Endothelial cell of hepatic sinusoid (primary cell): Measurements from ENCODE around the gene NDUFB4.
"Not testable (repeated sequence)": the region's sequence is repeated elsewhere in the genome, so short reads cannot be mapped to it uniquely, and the experiment has no call there.

ENCODE experiments used
- in situ Hi-C: cut with HindIII; loops from 2 replicates; pipeline ENCODE4 v1.10.0; 2017; ENCODE audit warnings: low sequenced_read_pairs

Gene NDUFB4

DNA sequence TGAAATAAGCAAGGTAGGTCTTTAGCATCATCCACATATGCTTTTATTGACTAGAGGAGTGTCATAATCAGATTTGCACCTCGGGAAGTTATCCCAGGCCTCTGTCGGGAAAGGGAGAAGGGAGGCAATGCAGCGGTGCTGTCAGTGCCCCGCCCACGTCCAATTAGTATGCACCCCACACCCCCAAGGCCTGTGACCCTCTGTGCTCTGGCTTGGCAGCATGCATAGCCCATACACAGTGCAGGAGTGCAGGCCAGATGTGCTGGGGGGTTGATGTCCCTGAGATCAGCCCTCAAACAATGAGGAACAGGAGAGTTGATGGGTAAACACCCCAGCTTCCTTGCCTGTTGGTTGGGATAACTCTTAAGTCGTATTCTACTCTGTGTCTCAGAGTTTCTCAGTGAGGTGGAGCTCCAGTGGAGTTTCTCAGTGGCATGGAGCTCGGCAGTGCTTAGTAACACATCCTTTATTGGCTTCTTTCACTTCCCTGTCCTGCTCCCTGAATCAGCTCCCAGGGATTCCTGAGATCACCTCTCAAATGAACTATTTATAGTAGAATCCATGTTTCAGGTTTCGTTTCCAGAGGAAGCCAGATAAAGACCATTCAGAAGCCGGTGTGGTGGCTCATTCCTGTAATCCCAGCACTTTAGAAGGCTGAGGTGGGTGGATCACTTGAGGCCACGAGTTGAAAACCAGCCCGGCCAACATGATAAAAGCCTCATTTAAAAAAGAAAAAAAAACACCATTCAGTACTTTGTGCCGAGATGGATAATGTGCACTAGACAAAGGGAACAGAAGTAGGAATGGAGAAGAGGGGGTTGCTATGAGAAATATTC, 26.7 kb upstream of the NDUFB4 start:
- in situ Hi-C loops: no loop called here

- in situ Hi-C loops: no loop called here
Observed at GRCh38 chr3:120572027-120572426, 24.1 kb upstream of the NDUFB4 start.

DNA sequence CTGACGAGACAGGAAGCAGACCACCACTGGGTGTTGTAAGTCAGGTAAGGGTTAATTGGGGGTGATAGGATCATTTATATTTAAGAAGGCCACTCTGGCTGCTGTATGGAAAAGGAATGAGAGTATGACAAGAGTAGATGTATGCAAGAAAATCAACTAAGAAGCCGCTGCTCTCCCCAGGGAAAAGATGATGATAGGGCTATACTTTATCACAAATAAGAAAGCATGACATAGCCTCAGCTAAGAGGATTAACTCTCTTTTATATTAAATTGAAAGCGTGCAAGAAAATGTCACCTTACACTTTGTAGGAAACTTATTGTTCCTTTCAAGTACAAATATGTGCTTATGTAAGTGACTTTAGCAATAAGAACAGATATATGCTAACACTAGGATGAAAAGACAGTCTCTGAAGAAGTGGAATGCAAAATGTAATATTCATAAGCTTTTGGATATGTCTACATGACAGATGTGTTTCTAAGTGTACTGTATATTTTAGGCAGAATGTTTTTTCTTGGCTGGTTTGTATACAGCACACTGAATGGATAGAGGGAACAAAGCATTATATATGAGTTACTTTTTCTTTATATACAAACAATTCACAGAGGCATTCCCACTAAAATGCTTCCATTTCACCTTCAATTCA, 8.7 kb upstream of the NDUFB4 start:
- in situ Hi-C loops: loop anchor here (5.0 to 25.0 kb wide), 2 partner anchors 100 to 200 kb away; no protein-coding TSS in a partner anchor

DNA sequence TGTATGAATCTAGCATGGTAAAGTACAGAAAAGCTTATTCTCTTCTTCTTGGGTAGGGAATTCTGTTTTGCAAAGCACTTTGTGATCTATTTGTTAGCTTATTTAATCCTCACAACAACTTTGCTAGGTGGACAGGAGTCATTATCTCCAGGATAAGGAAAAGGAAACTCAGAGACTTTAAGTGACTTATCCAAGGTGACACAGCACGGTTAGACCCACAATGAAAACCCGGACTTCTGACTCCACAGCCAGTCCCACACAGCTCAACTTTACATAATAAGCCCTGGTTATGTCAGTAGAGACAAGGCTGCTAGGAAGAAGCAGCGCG, 384 bp upstream of the NDUFB4 start:
- in situ Hi-C loops: loop anchor here (25.0 kb wide), 1 partner anchor 192 kb away; no protein-coding TSS in a partner anchor

GRCh38 chr3:120596853-120597223, 702 bp downstream of the NDUFB4 start:
- in situ Hi-C loops: loop anchor here (25.0 kb wide), 1 partner anchor 190 kb away; no protein-coding TSS in a partner anchor

GRCh38 chr3:120597445-120598049, 1.4 kb downstream of the NDUFB4 start:
- in situ Hi-C loops: loop anchor here (25.0 kb wide), 1 partner anchor 190 kb away; no protein-coding TSS in a partner anchor

- in situ Hi-C loops: loop anchor here (25.0 kb wide), 1 partner anchor 188 kb away; no protein-coding TSS in a partner anchor
Observed at GRCh38 chr3:120599211-120599610, 3.1 kb downstream of the NDUFB4 start.

- in situ Hi-C loops: no loop called here
Observed at GRCh38 chr3:120601554-120601953, 5.4 kb downstream of the NDUFB4 start.

- in situ Hi-C loops: no loop called here
Observed at GRCh38 chr3:120602682-120603081, 6.5 kb downstream of the NDUFB4 start.

DNA sequence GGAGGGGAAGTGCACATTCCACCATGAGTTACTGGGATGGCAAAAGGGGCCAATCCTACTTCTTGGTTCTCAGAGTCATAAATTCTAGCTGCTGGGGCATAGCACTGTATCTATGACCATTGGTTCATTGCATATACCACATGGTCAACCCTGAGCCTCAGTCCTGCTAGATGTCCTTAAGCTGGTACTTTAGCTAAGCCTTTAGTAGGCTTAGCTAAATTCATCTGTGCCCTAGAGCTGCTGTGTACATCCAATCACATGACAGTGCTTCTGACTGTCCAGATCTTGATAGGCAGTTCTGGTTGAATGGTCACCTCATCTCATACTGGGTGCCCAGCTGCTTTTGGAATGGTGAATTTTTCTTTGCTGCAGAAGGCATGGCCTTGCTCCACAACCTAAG, 8.2 kb downstream of the NDUFB4 start:
- in situ Hi-C loops: no loop called here

DNA sequence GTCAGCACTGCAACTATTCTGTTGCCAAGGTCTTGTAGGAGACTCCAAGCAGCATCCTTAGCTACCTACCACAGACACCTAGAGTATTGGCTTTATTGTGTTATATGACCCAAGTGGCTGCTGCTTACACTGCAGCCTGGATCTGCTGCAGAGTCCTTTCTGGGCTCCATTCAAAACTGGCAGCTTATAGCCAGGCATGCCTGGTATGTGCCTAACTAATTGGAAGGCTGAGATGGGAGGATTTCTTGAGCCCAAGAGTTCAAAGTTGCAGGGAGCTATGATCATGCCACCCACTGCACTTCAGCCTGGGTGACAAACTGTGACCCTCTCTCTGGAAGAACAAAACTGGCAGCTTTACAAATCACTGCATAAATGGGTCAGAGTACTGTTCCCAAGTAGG, 8.6 kb downstream of the NDUFB4 start:
- in situ Hi-C loops: loop anchor here (5.0 kb wide), 1 partner anchor 43 kb away; no protein-coding TSS in a partner anchor

DNA sequence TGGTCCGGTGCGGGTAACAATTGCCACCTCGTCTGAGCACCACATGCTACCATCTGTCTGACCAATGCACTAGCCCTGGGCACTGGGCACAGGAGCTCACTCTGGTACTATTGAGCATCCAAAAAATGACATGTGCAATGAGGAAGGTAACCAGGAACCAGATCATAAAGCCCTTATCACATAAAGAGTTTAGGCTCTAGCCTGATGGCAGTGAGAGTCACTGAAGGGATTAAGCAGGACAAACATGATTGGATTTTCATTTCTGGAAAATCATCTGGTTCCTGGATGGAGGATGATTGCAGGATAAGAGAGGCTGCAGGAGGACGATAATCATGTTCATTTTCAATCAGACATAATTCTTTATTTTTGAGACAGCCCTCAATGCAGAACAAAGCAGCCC, 12.4 kb downstream of the NDUFB4 start:
- in situ Hi-C loops: loop anchor here (5.0 kb wide), 1 partner anchor 39 kb away; no protein-coding TSS in a partner anchor

DNA sequence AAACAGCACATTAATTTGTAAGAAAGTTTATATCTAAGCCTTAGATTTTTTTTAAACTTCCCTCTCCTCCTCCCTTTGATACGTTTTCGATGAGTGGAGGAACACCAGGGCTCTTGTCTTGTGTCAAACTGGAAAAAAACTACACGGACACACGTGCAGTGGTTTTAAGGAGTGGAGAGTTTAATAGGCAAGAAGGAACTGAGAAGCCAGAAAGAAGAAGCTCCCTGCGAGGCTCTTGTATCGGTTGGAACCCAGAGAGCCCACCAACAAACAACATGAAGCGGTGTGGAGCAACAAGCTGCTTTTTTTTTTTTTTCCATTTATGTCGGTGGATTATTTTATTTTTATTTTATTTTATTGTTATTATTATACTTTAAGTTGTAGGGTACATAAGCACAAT, 18.6 kb downstream of the NDUFB4 start:
- in situ Hi-C loops: no loop called here

DNA sequence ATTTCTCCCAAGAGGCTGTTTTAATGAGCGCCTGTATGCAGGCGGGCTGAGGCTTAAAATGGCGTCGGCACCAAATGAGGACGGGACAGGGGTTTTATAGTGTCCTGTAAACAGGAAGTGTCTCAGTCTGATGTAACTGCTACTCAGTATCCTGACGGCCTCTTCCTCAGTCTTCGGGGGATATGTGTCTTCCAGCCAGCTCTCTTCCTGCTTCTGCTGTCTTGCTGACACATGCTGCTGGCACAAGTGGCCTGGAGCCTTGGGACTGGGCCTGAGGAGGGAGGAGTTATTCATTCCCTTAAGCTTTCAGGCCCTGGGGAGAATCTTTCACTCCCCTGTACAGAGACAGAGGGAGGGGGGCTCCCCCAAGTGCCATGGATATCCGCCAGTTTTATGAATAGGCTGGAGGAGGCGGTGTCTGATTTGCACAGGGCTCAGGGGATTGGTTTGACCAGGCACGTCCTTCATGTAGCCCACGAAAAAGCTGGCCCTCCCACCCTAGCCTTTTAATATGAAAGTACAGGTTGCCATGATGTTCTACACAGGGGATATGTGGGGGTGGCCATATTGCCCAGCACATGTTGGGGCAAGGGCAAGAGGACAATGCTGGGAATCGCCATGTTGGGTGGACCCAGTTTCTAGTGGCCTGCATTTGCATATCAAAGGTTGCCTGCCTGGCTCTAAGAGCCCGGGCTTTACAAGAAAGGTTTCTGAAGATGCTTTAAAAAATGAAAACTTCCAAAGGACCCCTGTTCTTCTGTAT, 19.9 kb downstream of the NDUFB4 start:
- in situ Hi-C loops: no loop called here

DNA sequence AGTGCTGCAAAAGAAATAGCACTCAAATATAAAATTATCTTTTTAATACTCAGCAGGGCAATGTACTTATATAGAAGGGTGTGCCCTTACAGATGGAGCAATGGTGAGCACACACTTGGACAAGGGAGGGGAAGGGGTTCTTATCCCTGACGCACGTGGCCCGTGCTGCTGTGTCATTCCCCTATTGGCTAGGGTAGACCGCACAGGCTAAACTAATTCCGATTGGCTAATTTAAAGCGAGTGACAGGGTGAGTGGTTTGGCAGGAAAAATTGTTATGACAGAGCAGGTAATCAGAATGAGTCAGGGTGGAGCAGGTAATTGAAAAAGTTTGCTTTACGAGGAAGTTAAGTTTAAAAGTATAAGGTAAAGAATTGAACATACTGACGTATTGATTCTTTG, 20.6 kb downstream of the NDUFB4 start:
- in situ Hi-C loops: not testable (repeated sequence)

GRCh38 chr3:120622457-120622856, 26.3 kb downstream of the NDUFB4 start:
- in situ Hi-C loops: no loop called here

DNA sequence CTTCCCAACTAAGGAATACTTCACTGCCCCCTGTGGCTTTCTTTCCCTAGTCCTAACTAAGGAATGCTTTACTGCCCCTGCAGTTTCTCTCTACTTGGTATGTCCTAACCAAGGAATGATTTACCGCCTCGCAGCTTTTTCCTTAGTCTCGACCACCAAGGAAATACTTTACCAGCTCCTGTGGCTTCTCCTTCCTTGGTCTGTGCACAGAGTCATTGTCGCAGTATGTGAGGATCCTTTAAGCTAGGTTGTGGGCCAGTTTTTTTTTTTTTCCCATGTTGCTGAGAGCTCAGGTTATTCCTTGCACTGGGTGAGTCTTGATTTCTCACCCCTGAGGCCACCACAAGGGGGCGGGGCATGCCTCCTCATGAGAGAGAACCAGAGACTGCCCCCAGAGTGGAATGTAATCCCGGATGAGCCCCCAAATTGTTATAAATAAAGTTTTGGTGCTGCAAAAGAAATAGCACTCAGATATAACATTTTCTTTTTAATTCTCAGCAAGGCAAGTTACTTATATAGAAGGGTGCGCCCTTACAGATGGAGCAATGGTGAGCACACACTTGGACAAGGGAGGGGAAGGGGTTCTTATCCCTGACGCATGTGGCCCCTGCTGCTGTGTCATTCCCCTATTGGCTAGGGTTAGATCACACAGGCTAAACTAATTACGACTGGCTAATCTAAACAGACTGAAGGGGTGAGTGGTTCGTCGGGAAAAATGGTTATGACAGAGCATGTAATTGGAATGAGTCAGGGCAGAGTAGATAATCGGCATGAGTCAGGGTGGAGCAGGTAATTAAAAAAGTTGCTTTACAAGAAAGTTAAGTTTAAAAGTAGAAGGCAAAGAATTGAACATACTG, 27.0 kb downstream of the NDUFB4 start:
- in situ Hi-C loops: no loop called here

DNA sequence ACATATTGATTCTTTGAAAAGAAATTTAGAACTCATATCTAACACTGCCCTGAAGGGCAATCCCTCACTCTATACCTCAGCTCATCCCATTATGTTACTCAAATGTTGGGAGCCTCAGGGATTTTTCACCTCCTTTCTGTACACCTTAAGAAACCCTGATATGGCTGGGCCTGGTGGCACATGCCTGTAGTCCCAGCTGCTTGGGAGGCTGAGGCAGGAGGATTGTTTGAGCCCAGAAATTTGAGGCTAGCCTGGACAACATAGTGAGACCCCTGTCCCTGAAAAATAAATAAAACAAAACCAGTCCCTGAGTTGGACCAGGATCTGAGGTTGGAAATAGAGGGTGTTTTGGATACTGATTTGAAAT, 27.6 kb downstream of the NDUFB4 start:
- in situ Hi-C loops: no loop called here

DNA sequence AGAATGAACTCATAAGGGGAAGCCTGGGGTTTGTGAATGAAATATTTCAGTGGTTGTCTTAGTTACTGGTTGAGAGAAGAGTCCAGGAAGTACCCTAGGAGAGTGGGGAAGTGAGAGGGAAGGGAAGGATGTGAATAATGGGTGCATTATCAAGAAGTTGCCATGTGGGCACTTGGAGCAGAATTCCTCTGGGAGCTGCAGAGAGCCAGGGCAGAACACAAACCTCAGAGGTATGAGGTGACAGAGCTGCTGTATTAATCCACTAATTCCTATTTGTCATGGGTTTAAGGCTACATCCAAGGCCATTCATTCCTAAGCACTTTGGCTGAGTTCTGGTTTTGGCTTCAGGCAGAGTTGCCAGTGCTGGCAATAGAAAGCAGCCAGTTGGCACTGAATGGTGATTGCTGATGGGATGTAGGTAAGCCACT, 29.0 kb downstream of the NDUFB4 start:
- in situ Hi-C loops: no loop called here

DNA sequence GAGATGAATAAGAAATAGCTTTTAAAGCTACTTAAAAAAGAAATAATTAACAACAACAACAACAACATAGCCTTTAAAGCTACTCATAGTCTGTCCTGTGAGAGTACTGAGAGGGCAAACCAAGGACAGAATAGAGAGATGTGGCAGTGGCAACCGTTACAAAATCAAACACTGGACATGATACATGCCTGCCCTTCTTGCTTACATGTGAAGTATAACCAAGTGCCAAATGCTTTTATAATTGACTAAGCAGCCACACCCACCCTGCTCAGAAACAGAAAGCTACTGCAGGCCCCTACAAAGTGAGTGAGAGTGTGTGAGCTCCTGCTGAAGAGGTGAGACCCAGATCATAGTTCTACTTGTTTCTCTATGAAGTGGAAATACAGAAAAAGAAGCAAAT, 38.4 kb downstream of the NDUFB4 start:
- in situ Hi-C loops: no loop called here
